H9 (cell line): ENCODE results near the gene SLC2A9. TPM values are rescaled to one million over a fixed set of nuclear protein-coding genes. Genes with fewer than 3 reads are reported as not detected.

Experiments
- DNase-seq: peaks from one replicate; pipeline ENCODE4 v3.0.0-alpha.2; 2017
- H2AFZ ChIP-seq: one replicate; pipeline ENCODE4 v1.6.1; 2013; ENCODE audit warnings: mild to moderate bottlenecking, low read length, control low read depth, moderate library complexity
- H2AK5ac ChIP-seq: 2 replicates; pipeline ENCODE4 v1.6.1; 2013; ENCODE audit warnings: low read length, control low read depth, mixed read lengths; ENCODE audit not compliant: insufficient read length
- H2BK120ac ChIP-seq: one replicate; pipeline ENCODE4 v1.6.1; 2013; ENCODE audit warnings: low read depth, mild to moderate bottlenecking, low read length, control low read depth, inconsistent platforms; ENCODE audit not compliant: poor library complexity, severe bottlenecking
- H2BK12ac ChIP-seq: 2 replicates; pipeline ENCODE4 v1.6.1; 2013; ENCODE audit warnings: low read length, control low read depth, mixed read lengths, low read depth; ENCODE audit not compliant: insufficient read length
- H2BK15ac ChIP-seq: 2 replicates; pipeline ENCODE4 v1.6.1; 2013; ENCODE audit warnings: low read depth, low read length, control low read depth
- H2BK20ac ChIP-seq: one replicate; pipeline ENCODE4 v1.6.1; 2013; ENCODE audit warnings: low read depth, mild to moderate bottlenecking, low read length, control low read depth, inconsistent platforms; ENCODE audit not compliant: poor library complexity, severe bottlenecking
- H2BK5ac ChIP-seq: 2 replicates; pipeline ENCODE4 v1.6.1; 2013; ENCODE audit warnings: low read length, control low read depth, mixed read lengths; ENCODE audit not compliant: insufficient read length
- H3K14ac ChIP-seq: 2 replicates; pipeline ENCODE4 v1.6.1; 2013; ENCODE audit warnings: low read length, control low read depth; ENCODE audit not compliant: insufficient read depth
- H3K18ac ChIP-seq: 2 replicates; pipeline ENCODE4 v1.6.1; 2013; ENCODE audit warnings: low read depth, mild to moderate bottlenecking, mixed read lengths, low read length, control low read depth; ENCODE audit not compliant: insufficient read length
- H3K23ac ChIP-seq: 2 replicates; pipeline ENCODE4 v1.6.1; 2013; ENCODE audit warnings: low read length, control low read depth, mixed read lengths, low read depth; ENCODE audit not compliant: insufficient read length
- H3K23me2 ChIP-seq: 2 replicates; pipeline ENCODE4 v1.6.1; 2013; ENCODE audit warnings: low read depth, mild to moderate bottlenecking, mixed read lengths, low read length, control low read depth; ENCODE audit not compliant: insufficient read length, poor library complexity, severe bottlenecking
- H3K27ac ChIP-seq: 2 replicates; pipeline ENCODE4 v1.5.1; 2013; ENCODE audit warnings: low read length, control low read depth, mixed read lengths, low read depth; ENCODE audit not compliant: insufficient read length
- H3K27me3 ChIP-seq: 2 replicates; pipeline ENCODE4 v1.6.1; 2013; ENCODE audit warnings: low read length, control low read depth, inconsistent platforms; ENCODE audit not compliant: insufficient read depth
- H3K4ac ChIP-seq: 2 replicates; pipeline ENCODE4 v1.6.1; 2013; ENCODE audit warnings: low read depth, mild to moderate bottlenecking, control low read depth, inconsistent platforms, low read length, moderate library complexity
- H3K4me1 ChIP-seq: 2 replicates; pipeline ENCODE4 v1.6.1; 2013; ENCODE audit warnings: low read length, control low read depth, inconsistent platforms; ENCODE audit not compliant: insufficient read depth
- H3K4me2 ChIP-seq: 2 replicates; pipeline ENCODE4 v1.6.1; 2013; ENCODE audit warnings: low read length, control low read depth, mixed read lengths; ENCODE audit not compliant: insufficient read length, insufficient read depth
- H3K56ac ChIP-seq: 2 replicates; pipeline ENCODE4 v1.6.1; 2013; ENCODE audit warnings: low read depth, mild to moderate bottlenecking, mixed read lengths, low read length, control low read depth; ENCODE audit not compliant: insufficient read length
- H3K79me1 ChIP-seq: 2 replicates; pipeline ENCODE4 v1.6.1; 2013; ENCODE audit warnings: low read depth, mild to moderate bottlenecking, moderate library complexity, low read length, control low read depth, inconsistent platforms; ENCODE audit not compliant: insufficient read depth, poor library complexity, severe bottlenecking
- H3K79me2 ChIP-seq: 2 replicates; pipeline ENCODE4 v1.6.1; 2013; ENCODE audit warnings: low read length, control low read depth, inconsistent platforms; ENCODE audit not compliant: insufficient read depth
- H3K9ac ChIP-seq: 2 replicates; pipeline ENCODE4 v1.6.1; 2013; ENCODE audit warnings: low read length, control low read depth, mixed read lengths; ENCODE audit not compliant: insufficient read length; ENCODE audit errors: extremely low read depth
- H3K9me3 ChIP-seq: one replicate; pipeline ENCODE4 v1.6.1; 2013; ENCODE audit warnings: low read depth, low read length, inconsistent platforms; ENCODE audit not compliant: control insufficient read depth
- H3T11ph ChIP-seq: one replicate; pipeline ENCODE4 v1.6.1; 2013; ENCODE audit warnings: mild to moderate bottlenecking, low read length, control low read depth, inconsistent platforms
- H4K20me1 ChIP-seq: one replicate; pipeline ENCODE4 v1.6.1; 2013; ENCODE audit not compliant: control insufficient read depth, insufficient read length, insufficient read depth
- H4K5ac ChIP-seq: 2 replicates; pipeline ENCODE4 v1.6.1; 2013; ENCODE audit warnings: low read depth, mild to moderate bottlenecking, mixed read lengths, low read length, control low read depth; ENCODE audit not compliant: insufficient read length
- H4K8ac ChIP-seq: replicated peaks from 2 replicates; pipeline ENCODE4 v1.6.1; 2013; ENCODE audit warnings: low read length, control low read depth, mixed read lengths, low read depth; ENCODE audit not compliant: insufficient read length
- H4K91ac ChIP-seq: 2 replicates; pipeline ENCODE4 v1.6.1; 2013; ENCODE audit warnings: low read depth, mild to moderate bottlenecking, moderate library complexity, mixed read lengths, low read length, control low read depth; ENCODE audit not compliant: insufficient read length
- H3K27ac Mint-ChIP-seq, 3 experiments: 2 replicates in 2 of 3; 3 replicates in 1 of 3; pipeline ENCODE4 v1.8.0; 2020 to 2021; ENCODE audit warnings: mixed read lengths in 3 of 3, mild to moderate bottlenecking in 1 of 3, moderate library complexity in 1 of 3
- H3K27me3 Mint-ChIP-seq: 2 replicates; pipeline ENCODE4 v1.8.0; 2021; ENCODE audit warnings: low read depth, mild to moderate bottlenecking, moderate library complexity, mixed read lengths
- H3K36me3 Mint-ChIP-seq, 3 experiments: 2 replicates in 2 of 3; 3 replicates in 1 of 3; pipeline ENCODE4 v1.8.0; 2020 to 2021; ENCODE audit warnings: low read depth in 3 of 3, mixed read lengths in 3 of 3; ENCODE audit not compliant: insufficient read depth in 1 of 3
- H3K4me1 Mint-ChIP-seq, 2 experiments: 2 replicates each; pipeline ENCODE4 v1.8.0; 2020; ENCODE audit warnings: mixed read lengths in 2 of 2
- H3K4me3 Mint-ChIP-seq, 2 experiments: 2 replicates in 1 of 2; 3 replicates in 1 of 2; pipeline ENCODE4 v1.8.0; 2020 to 2021; ENCODE audit warnings: mild to moderate bottlenecking in 2 of 2, mixed read lengths in 2 of 2, moderate library complexity in 1 of 2
- H3K9me3 Mint-ChIP-seq, 2 experiments: 2 replicates in 1 of 2; 3 replicates in 1 of 2; pipeline ENCODE4 v1.8.0; 2020; ENCODE audit warnings: mild to moderate bottlenecking in 2 of 2, mixed read lengths in 2 of 2, moderate library complexity in 1 of 2
- CTCF ChIP-seq: fragments of 200-600 bp; sonication (generic); conservative IDR thresholded peaks from 3 replicates; pipeline ENCODE4 v1.8.0; 2021; ENCODE audit warnings: antibody characterized with exemption, mild to moderate bottlenecking
- WGBS: extraction: QIAGEN DNeasy Blood & Tissue Kit; methylation state at CpG from one replicate; pipeline ENCODE4 v1.1.7; 2013; ENCODE audit warnings: missing lambda C conversion rate, low lambda C conversion rate, mixed read lengths; ENCODE audit not compliant: insufficient read length; ENCODE audit errors: extremely low coverage; 5-methylcytosine and 5-hydroxymethylcytosine counted together
- total RNA-seq: library from RNA; stranded (reverse); gene quantifications from 2 replicates; pipeline ENCODE4 v1.2.1, GENCODE V29; 2021

SLC2A9 gene
- total RNA-seq, 1 experiment from 2014 or later: 0.79 TPM

GRCh38 chr4:9924750-9925149 is 96.5 kb downstream of the SLC2A9 start:
- 0 out of 7 replicates have a peak overlapping the region, but pooled peaks of 1 of the 3 experiments have one; percentile 4 for H3K27ac Mint-ChIP-seq
- H3K18ac ChIP-seq: no peak overlapping the region
- H2BK20ac ChIP-seq: no peak overlapping the region
- H2AFZ ChIP-seq: no peak overlapping the region
- no peaks in the 10 kb centered on the region for H3K27me3 ChIP-seq
- no peak overlapping the region; the same call in 1 of the 2 replicates for H3K14ac ChIP-seq
- H3T11ph ChIP-seq: no peak overlapping the region
- H2BK5ac ChIP-seq: no peak overlapping the region
- H3K4me1 ChIP-seq: peaks cover 8% of the 10 kb centered on the region
- no peaks in the 10 kb centered on the region for H3K79me2 ChIP-seq
- H3K36me3 Mint-ChIP-seq: peaks cover 0 to 5% (median 0%) of the 10 kb centered on the region in 3 experiments; a peak in 1 of 7 replicates
- no peaks in the 10 kb centered on the region for H3K9me3 ChIP-seq
- H2BK120ac ChIP-seq: no peak overlapping the region
- DNase-seq: no peak
- H3K23me2 ChIP-seq: no peaks in the 10 kb centered on the region
- H4K5ac ChIP-seq: no peak overlapping the region
- no peak overlapping the region for H3K4me2 ChIP-seq
- H2AK5ac ChIP-seq: no peak overlapping the region
- H3K27me3 Mint-ChIP-seq: peaks cover 8% of the 10 kb centered on the region
- no peak overlapping the region for H3K56ac ChIP-seq
- H4K91ac ChIP-seq: peak overlapping the region; percentile 36
- no peak for TF ChIP-seq CTCF
- H3K4ac ChIP-seq: no peak overlapping the region
- no peak overlapping the region for H3K9ac ChIP-seq
- WGBS: no CpG with 5 or more reads among the region's 4 CpGs
- H3K27ac ChIP-seq: no peak overlapping the region
- no peak overlapping the region for H2BK15ac ChIP-seq
- no peak overlapping the region for H4K8ac ChIP-seq
- H3K23ac ChIP-seq: no peak overlapping the region
- H4K20me1 ChIP-seq: no peaks in the 10 kb centered on the region
- H3K79me1 ChIP-seq: no peaks in the 10 kb centered on the region
- H2BK12ac ChIP-seq: no peak overlapping the region
- peaks cover 0 to 5% of the 10 kb centered on the region in 2 experiments; a peak in 3 of 5 replicates for H3K9me3 Mint-ChIP-seq
- H3K4me1 Mint-ChIP-seq: peaks cover 8 to 18% of the 10 kb centered on the region in 2 experiments
- H3K4me3 Mint-ChIP-seq: no peak overlapping the region
